ENCODE measurements around the gene SCGB1C2. TPM values are rescaled to one million over a fixed set of nuclear protein-coding genes. Genes with fewer than 3 reads are reported as not detected.

SCGB1C2 gene
- total RNA-seq, 1 experiment from 2014 or later: not detected

- no peak overlapping the region for H3K27ac Mint-ChIP-seq (ENCODE audit: unreplicated experiment)
- DNase-seq: no peak
- H3K4me3 Mint-ChIP-seq (ENCODE audit: low read depth, unreplicated experiment): no peak overlapping the region
- H3K4me1 Mint-ChIP-seq (ENCODE audit: low read depth, unreplicated experiment): no peaks in the 10 kb centered on the region
- H3K36me3 Mint-ChIP-seq (ENCODE audit: insufficient read depth, unreplicated experiment): no peaks in the 10 kb centered on the region
- peaks cover 12% of the 10 kb centered on the region for H3K27me3 Mint-ChIP-seq (ENCODE audit: unreplicated experiment)
- no TSS peak for BruUV-seq (replicated peaks)
- CTCF ChIA-PET: no interaction called here
- H3K9me3 Mint-ChIP-seq (ENCODE audit: low read depth, unreplicated experiment): no peaks in the 10 kb centered on the region
- intact Hi-C loops (cut with micrococcal nuclease; ENCODE audit: unreplicated experiment): no loop called here
- TF ChIP-seq, protein P1, sequence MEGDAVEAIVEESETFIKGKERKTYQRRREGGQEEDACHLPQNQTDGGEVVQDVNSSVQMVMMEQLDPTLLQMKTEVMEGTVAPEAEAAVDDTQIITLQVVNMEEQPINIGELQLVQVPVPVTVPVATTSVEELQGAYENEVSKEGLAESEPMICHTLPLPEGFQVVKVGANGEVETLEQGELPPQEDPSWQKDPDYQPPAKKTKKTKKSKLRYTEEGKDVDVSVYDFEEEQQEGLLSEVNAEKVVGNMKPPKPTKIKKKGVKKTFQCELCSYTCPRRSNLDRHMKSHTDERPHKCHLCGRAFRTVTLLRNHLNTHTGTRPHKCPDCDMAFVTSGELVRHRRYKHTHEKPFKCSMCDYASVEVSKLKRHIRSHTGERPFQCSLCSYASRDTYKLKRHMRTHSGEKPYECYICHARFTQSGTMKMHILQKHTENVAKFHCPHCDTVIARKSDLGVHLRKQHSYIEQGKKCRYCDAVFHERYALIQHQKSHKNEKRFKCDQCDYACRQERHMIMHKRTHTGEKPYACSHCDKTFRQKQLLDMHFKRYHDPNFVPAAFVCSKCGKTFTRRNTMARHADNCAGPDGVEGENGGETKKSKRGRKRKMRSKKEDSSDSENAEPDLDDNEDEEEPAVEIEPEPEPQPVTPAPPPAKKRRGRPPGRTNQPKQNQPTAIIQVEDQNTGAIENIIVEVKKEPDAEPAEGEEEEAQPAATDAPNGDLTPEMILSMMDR (IDR thresholded peaks at IDR 0.05; ENCODE audit: unreplicated experiment): no peak
Measured at GRCh38 chr17:153851-154250, 16.5 kb downstream of the SCGB1C2 start.

- no peak for DNase-seq
- H3K36me3 Mint-ChIP-seq (ENCODE audit: insufficient read depth, unreplicated experiment): no peaks in the 10 kb centered on the region
- H3K4me1 Mint-ChIP-seq (ENCODE audit: low read depth, unreplicated experiment): no peaks in the 10 kb centered on the region
- no peak overlapping the region for H3K4me3 Mint-ChIP-seq (ENCODE audit: low read depth, unreplicated experiment)
- no TSS peak for BruUV-seq (replicated peaks)
- CTCF ChIA-PET: no interaction called here
- TF ChIP-seq, protein P1 (IDR thresholded peaks at IDR 0.05; ENCODE audit: unreplicated experiment): no peak
- H3K9me3 Mint-ChIP-seq (ENCODE audit: low read depth, unreplicated experiment): no peaks in the 10 kb centered on the region
- intact Hi-C loops (cut with micrococcal nuclease; ENCODE audit: unreplicated experiment): no loop called here
- no peak overlapping the region for H3K27ac Mint-ChIP-seq (ENCODE audit: unreplicated experiment)
- H3K27me3 Mint-ChIP-seq (ENCODE audit: unreplicated experiment): peaks cover 12% of the 10 kb centered on the region
Measured at GRCh38 chr17:155576-155975, 18.2 kb downstream of the SCGB1C2 start.

DNA sequence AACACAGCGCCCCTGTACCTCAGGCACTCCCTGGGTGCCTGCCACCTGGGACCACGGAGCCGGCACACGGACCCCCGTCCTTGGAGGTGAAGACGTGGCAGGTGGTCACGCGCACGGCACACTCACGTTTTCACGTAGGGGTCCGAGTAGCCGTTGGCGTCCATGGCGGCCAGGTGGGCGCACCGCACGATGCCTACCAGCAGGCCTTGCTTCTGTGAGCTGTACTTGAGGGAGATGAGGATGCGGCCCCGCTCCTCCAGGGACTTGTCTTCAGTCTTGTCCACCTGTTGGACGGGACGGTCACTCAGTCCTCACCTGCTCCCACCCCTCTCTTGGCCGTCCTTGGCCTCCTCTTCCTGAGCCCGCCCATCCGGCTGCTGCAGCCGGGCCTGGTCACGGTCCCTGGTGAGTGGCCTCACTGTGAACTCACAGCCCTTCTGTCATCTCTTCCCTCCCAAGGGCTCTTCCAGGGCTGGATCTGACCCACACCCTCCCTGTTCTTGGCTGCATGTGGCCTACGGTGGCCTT, 18.8 kb downstream of the SCGB1C2 start:
- H3K27me3 Mint-ChIP-seq (ENCODE audit: unreplicated experiment): peaks cover 12% of the 10 kb centered on the region
- intact Hi-C loops (cut with micrococcal nuclease; ENCODE audit: unreplicated experiment): no loop called here
- BruUV-seq (replicated peaks): no TSS peak
- DNase-seq: no peak
- no peaks in the 10 kb centered on the region for H3K4me1 Mint-ChIP-seq (ENCODE audit: low read depth, unreplicated experiment)
- TF ChIP-seq, protein P1 (IDR thresholded peaks at IDR 0.05; ENCODE audit: unreplicated experiment): no peak
- H3K9me3 Mint-ChIP-seq (ENCODE audit: low read depth, unreplicated experiment): no peaks in the 10 kb centered on the region
- no peaks in the 10 kb centered on the region for H3K36me3 Mint-ChIP-seq (ENCODE audit: insufficient read depth, unreplicated experiment)
- H3K4me3 Mint-ChIP-seq (ENCODE audit: low read depth, unreplicated experiment): no peak overlapping the region
- CTCF ChIA-PET: no interaction called here
- H3K27ac Mint-ChIP-seq (ENCODE audit: unreplicated experiment): no peak overlapping the region

DNA sequence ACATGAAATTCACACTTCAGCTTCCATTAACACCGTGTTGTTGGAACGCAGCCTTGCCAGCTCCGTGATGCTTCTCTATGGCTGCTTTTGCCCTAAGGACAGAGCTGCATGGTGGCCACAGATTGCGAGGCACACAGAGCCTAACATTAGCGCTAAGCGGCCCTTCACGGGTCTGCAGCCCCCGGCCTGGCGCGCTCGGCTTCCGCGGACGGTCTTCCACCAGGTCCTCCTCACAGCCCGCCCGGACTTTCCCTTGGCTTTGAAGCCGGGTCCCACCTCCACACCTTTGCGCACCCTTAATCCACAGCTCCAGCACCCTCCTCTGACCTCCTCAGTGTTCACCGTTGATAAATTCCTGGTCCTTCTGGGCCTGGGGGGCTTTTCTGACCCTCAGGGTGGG, 19.6 kb downstream of the SCGB1C2 start:
- intact Hi-C loops (cut with micrococcal nuclease; ENCODE audit: unreplicated experiment): no loop called here
- Mint-ChIP-seq H3K36me3 (ENCODE audit: insufficient read depth, unreplicated experiment) (no peaks in the 10 kb centered on the region), H3K27ac (ENCODE audit: unreplicated experiment) (no peak overlapping the region), H3K4me3 (ENCODE audit: low read depth, unreplicated experiment) (no peak overlapping the region), H3K27me3 (ENCODE audit: unreplicated experiment) (peaks cover 16% of the 10 kb centered on the region), H3K4me1 (ENCODE audit: low read depth, unreplicated experiment) (no peaks in the 10 kb centered on the region), H3K9me3 (ENCODE audit: low read depth, unreplicated experiment) (no peaks in the 10 kb centered on the region)
- TF ChIP-seq, protein P1 (IDR thresholded peaks at IDR 0.05; ENCODE audit: unreplicated experiment): no peak
- CTCF ChIA-PET: no interaction called here
- BruUV-seq (replicated peaks): no TSS peak
- DNase-seq: no peak

Data from Calu3 (cell line).